Stomach (tissue), 4 donors: ENCODE measurements around the gene MBNL2.

Source experiments
- POLR2A ChIP-seq, 4 donors: fragments of 450-650 bp; IDR thresholded peaks; one replicate each; pipeline ENCODE4 v1.6.1; 2016; ENCODE audit warnings: antibody characterized with exemption in 4 of 4, control low read depth in 2 of 4, mild to moderate bottlenecking in 1 of 4, moderate library complexity in 1 of 4
- POLR2AphosphoS5 ChIP-seq, 3 donors: sonication (generic); formaldehyde crosslinking; IDR thresholded peaks; one replicate each; pipeline ENCODE4 v1.6.1; 2016; ENCODE audit warnings: antibody characterized with exemption in 3 of 3
- TF ChIP-seq, protein P1 (sequence below), 7 experiments: fragments of 450-650 bp in 4 of 7; fragments of 200-600 bp in 3 of 7; sonication (generic) in 3 of 7; IDR thresholded peaks; one replicate each; pipeline ENCODE4 v1.5.1; 2016 to 2019; ENCODE audit warnings: antibody characterized with exemption in 7 of 7, control low read depth in 2 of 7, mild to moderate bottlenecking in 1 of 7

- TF ChIP-seq, protein P1, sequence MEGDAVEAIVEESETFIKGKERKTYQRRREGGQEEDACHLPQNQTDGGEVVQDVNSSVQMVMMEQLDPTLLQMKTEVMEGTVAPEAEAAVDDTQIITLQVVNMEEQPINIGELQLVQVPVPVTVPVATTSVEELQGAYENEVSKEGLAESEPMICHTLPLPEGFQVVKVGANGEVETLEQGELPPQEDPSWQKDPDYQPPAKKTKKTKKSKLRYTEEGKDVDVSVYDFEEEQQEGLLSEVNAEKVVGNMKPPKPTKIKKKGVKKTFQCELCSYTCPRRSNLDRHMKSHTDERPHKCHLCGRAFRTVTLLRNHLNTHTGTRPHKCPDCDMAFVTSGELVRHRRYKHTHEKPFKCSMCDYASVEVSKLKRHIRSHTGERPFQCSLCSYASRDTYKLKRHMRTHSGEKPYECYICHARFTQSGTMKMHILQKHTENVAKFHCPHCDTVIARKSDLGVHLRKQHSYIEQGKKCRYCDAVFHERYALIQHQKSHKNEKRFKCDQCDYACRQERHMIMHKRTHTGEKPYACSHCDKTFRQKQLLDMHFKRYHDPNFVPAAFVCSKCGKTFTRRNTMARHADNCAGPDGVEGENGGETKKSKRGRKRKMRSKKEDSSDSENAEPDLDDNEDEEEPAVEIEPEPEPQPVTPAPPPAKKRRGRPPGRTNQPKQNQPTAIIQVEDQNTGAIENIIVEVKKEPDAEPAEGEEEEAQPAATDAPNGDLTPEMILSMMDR (IDR thresholded peaks at IDR 0.05), result no peak
- no peak for TF ChIP-seq POLR2A (IDR thresholded peaks at IDR 0.05)
- TF ChIP-seq POLR2AphosphoS5 (IDR thresholded peaks at IDR 0.05), result no peak
Observed at GRCh38 chr13:97281028-97281427, 58.9 kb downstream of the MBNL2 start.
